C4-2B (cell line): ENCODE results near the gene NR3C2.

Experiments used
- H3K27ac ChIP-seq: fragments of 450-650 bp; 2 replicates; pipeline ENCODE4 v1.5.1; 2017
- ZFX ChIP-seq: fragments of 450-650 bp; IDR thresholded peaks from 2 replicates; pipeline ENCODE4 v1.6.1; 2017
- TF ChIP-seq, protein P1 (sequence below): fragments of 450-650 bp; conservative IDR thresholded peaks from 2 replicates; pipeline ENCODE4 v1.5.1; 2017; ENCODE audit warnings: mild to moderate bottlenecking

Gene NR3C2

DNA sequence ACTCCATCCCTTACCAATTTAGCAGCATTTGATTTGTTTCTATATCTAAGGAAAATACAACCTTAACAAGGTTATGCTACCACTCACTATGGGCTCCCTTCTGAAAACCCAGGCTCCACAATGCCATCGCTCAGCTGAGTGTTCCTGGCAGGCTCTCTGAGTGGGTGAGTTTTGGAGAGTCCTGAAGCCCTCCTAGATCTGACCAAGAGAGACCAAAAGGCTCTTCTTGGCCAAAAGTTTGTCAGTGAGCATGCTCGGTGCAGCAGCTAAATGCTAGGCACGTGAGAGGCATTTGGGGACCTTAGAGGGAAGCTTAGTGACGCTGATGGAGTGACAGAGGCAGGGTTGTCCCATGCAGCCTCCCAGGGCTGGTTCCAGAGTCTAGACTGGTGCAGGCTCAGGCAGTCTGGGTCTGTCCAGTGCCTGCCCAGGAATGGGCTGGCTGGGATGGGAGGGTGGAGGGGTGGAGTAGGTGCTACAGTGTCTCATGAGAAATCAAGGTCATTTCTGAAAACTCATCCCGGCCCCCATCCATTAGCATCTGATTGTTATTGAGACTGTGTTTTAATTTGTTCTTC lies 346.8 kb downstream of the NR3C2 start:
- H3K27ac ChIP-seq: no peak overlapping the region
- TF ChIP-seq, protein P1, sequence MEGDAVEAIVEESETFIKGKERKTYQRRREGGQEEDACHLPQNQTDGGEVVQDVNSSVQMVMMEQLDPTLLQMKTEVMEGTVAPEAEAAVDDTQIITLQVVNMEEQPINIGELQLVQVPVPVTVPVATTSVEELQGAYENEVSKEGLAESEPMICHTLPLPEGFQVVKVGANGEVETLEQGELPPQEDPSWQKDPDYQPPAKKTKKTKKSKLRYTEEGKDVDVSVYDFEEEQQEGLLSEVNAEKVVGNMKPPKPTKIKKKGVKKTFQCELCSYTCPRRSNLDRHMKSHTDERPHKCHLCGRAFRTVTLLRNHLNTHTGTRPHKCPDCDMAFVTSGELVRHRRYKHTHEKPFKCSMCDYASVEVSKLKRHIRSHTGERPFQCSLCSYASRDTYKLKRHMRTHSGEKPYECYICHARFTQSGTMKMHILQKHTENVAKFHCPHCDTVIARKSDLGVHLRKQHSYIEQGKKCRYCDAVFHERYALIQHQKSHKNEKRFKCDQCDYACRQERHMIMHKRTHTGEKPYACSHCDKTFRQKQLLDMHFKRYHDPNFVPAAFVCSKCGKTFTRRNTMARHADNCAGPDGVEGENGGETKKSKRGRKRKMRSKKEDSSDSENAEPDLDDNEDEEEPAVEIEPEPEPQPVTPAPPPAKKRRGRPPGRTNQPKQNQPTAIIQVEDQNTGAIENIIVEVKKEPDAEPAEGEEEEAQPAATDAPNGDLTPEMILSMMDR: no peak
- no peak for TF ChIP-seq ZFX

DNA sequence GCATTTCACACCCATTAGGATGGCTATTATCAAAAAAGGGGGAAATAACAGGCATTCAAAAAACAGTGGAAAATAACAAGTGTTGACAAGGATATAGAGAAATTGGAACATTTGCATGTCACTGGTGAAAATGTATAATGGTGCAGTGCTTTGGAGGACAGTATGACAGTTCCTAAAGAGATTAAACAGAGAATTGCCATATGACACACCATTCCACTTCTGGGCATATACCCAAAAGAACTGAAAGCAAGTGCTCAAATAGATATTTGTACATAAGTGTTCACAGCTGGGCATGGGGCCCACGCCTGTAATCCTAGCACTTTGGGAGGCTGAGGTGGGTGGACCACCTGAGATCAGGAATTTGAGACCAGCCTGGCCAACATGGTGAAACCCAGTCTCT lies 348.1 kb downstream of the NR3C2 start:
- no peak for TF ChIP-seq ZFX
- TF ChIP-seq, protein P1: no peak
- H3K27ac ChIP-seq: no peak overlapping the region

DNA sequence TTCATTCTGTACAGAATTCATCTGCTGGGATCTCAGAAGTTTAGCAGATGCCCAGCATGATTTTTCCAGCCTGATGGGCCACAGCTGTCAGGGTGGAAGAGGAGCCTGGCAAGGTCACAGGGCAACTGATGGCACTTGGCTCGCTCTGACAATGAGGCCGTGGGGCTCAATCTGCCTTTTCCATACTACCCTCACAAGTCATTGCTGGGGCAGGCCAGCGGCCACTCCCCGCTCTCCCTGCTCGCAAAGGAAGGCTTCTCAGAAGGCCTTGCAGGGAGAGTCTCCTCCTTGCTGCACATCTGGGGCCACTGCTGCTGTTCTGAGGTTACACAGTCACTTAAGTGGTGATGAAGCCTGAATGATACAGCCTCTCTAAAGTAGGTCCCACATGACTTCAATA lies 349.1 kb downstream of the NR3C2 start:
- TF ChIP-seq ZFX: no peak
- TF ChIP-seq, protein P1: no peak
- no peak overlapping the region for H3K27ac ChIP-seq

DNA sequence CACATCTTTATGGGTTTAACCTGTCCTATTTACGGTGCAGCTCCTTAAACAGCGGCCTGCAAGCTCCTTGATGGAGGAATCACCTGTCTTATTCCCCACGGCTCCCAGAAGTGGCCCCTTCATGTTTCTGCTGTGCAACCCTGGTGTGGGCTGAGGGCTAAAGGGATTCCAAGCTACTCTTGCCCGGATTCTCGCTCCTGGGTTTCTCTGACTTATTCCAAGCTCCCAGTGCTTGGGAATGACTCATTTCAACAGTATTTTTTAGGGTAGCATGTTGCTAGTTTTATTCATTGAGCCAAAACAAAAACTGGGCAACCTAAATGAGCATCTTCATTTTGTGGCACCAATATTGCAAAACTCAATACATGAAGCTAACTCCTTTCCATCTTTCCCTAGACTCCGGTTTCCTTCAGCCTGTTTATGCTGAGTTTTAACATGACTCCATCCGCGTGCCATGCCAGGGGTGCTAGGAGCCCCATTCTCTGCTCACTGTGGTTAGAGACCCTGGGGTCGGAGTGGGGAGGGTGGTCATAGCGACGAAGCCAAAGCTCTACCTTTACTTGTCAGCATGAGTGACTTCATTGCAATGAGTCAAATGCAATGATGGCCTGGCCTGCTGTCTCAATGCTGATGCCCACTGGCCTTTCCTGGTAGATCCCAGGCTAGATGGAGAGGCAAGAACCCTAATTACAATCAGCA lies 349.7 kb downstream of the NR3C2 start:
- TF ChIP-seq, protein P1: no peak
- no peak for TF ChIP-seq ZFX

DNA sequence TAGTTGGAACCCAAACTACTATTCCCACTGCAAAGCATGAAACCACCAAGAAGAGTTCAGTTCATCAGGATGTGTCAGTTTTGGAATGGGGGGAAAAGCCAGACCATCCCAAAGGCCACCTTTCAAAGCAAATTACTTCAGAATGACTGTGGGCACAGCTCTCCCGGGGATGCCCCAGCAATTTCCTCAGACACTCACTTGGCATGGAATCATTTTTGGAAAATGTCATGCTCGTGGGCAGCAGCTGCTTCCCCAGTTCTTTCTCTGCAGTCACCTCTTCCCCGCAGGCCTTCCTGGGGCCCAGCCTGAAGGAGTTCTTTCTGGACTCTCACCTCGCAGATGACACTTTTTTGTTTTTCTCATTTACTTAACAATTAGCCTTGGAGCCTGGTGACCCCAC lies 350.3 kb downstream of the NR3C2 start:
- no peak overlapping the region for H3K27ac ChIP-seq
- no peak for TF ChIP-seq ZFX
- TF ChIP-seq, protein P1: no peak

More for the DNA sequence above, 349.7 kb downstream of the NR3C2 start:
- H3K27ac ChIP-seq: no peak overlapping the region

DNA sequence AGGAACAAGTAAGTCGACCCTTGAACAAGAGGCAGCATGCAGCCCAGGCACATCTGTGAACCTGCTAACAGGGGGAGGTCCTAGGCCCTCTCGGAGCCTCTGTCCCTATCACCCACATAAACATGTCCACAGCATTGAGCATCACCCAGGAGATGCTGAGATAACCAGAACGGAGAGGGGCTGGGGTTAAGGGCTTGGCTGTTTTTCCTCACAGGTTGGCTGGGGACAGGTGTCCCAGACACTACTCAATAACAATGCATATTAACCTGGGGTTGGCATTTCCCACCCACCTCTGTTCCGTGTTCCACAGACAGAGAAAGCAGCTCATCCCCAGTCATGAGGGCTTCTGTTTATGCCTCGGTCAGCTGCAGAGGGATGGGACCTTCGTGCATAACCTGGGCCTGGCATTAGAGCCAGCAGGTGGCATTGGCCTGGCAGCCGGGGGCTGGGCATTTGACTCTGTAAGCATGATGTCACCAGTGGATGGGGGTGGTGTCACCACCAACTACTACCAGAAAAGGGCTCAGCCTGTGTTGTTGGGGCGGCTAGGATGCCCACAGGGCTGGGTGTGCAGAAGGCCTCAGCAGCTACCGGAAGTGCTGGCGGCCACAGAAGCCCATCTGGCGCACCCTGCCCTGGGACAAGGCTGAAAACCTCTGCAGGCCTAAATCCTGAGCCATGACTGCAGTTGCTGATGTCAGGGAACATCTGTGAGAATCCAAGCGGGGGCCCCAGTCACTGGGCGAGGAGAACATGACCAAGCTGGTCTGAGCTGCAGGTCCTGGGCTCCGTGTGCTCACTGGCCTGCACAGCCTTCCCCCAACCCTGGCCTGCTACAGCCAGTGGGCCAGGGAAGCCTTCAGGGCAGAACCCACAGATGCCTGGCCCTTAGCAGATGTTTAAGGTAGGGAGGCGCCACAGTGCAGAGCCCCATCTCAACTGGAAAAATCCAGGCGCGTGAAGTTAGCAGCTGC lies 351.4 kb downstream of the NR3C2 start:
- TF ChIP-seq, protein P1: no peak
- TF ChIP-seq ZFX: no peak
- no peak overlapping the region for H3K27ac ChIP-seq

DNA sequence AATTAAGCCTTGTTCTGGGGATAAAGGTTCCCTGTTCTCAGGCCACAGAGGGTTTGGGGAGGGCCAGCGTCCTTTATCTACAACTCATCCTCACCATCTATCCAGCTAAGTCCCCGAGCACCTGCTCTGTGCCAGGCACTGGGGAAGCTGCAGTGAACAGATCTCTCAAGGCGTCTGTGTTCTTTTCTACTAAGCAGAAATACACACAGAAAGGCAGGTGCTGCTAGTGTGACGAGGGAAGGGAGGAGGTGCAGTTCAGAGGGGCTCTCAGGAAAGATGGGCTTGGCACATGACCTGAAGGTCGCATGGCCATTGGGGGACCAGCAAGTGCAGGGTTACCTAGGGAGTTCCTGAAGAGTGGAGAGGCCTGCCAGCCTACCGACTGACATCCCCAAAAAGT lies 352.2 kb downstream of the NR3C2 start:
- TF ChIP-seq, protein P1: no peak
- TF ChIP-seq ZFX: no peak

More for the DNA sequence above, 352.2 kb downstream of the NR3C2 start:
- no peak overlapping the region for H3K27ac ChIP-seq
